GM12872 (cell line): ENCODE data around the gene MTCH2.

Source experiments
- CTCF ChIP-seq: IDR thresholded peaks from 3 replicates; pipeline ENCODE4 v1.5.1; 2011; ENCODE audit warnings: low read depth, mild to moderate bottlenecking, low read length, moderate library complexity; ENCODE audit not compliant: insufficient read depth

Gene MTCH2

GRCh38 chr11:47628026-47628425 is 14.3 kb downstream of the MTCH2 start:
- no peak for TF ChIP-seq CTCF

- TF ChIP-seq CTCF = no peak
Measured at GRCh38 chr11:47626234-47626633, 16.1 kb downstream of the MTCH2 start.

GRCh38 chr11:47620836-47621378 is 21.5 kb downstream of the MTCH2 start:
- no peak for TF ChIP-seq CTCF

- no peak for TF ChIP-seq CTCF
Measured at GRCh38 chr11:47617417-47617809, 24.9 kb downstream of the MTCH2 start.

GRCh38 chr11:47616726-47617416 is 25.5 kb downstream of the MTCH2 start:
- peak; percentile 73 for TF ChIP-seq CTCF

GRCh38 chr11:47615249-47615648 is 27.1 kb downstream of the MTCH2 start:
- TF ChIP-seq CTCF = no peak

- TF ChIP-seq CTCF = no peak
Measured at GRCh38 chr11:47611348-47611794, 31.0 kb downstream of the MTCH2 start.
